HepG2 (cell line): Measurements from ENCODE around the gene TUBB4B. TPM values are rescaled to one million over a fixed set of nuclear protein-coding genes. Genes with fewer than 3 reads are reported as not detected.

Source experiments
- ATAC-seq: fragments of 200-7000 bp; cut with Tn5 transposase; 3 replicates; pipeline ENCODE4 v1.9.1; 2020; ENCODE audit warnings: mild to moderate bottlenecking, moderate library complexity
- BruUV-seq: library from RNA; stranded (reverse); fragments of 400-500 nt; replicated peaks from 2 replicates; lab custom pipeline; 2021; lab: Mats Ljungman, UMichigan
- CTCF ChIA-PET: fragments of 300-600 bp; formaldehyde crosslinking; extraction: SDS; loops from one replicate; lab custom pipeline; 2021; ENCODE audit warnings: low total read pairs, inconsistent platforms, low intra/inter-chr PET ratio; lab: Yijun Ruan, JAX
- POLR2A ChIA-PET: fragments of 350-600 bp; sonication (Branson Sonifier 250); formaldehyde crosslinking; loops from one replicate; lab custom pipeline; 2020; ENCODE audit warnings: antibody characterized with exemption, inconsistent platforms; lab: Yijun Ruan, JAX
- DNase-seq: peaks from one replicate; pipeline ENCODE4 v3.0.0-alpha.2; 2015; ENCODE audit warnings: low spot score
- FAIRE-seq: peaks from 3 replicates; lab custom pipeline; 2011; peaks lifted over from hg19 to GRCh38; lab: Jason Lieb, UNC
- H2AFZ ChIP-seq: one replicate; pipeline ENCODE4 v1.6.1; 2011; ENCODE audit warnings: low read length, inconsistent platforms
- H3K27ac ChIP-seq: fragments of 300-600 bp; 3 replicates; pipeline ENCODE4 v1.8.0; 2011; ENCODE audit warnings: mixed run types, mild to moderate bottlenecking, mixed read lengths, low read length, inconsistent platforms; ENCODE audit not compliant: insufficient read depth; ENCODE audit errors: extremely low read length
- H3K27me3 ChIP-seq, 2 experiments: fragments of 200-600 bp in 1 of 2; 2 replicates in 1 of 2; 3 replicates in 1 of 2; pipeline versions ENCODE4 v1.6.0 to v1.8.0; 2011; ENCODE audit warnings: low read length in 2 of 2, mild to moderate bottlenecking in 2 of 2, moderate library complexity in 2 of 2, inconsistent platforms in 1 of 2; ENCODE audit not compliant: insufficient read depth in 2 of 2, control insufficient read depth in 1 of 2
- H3K36me3 ChIP-seq, 2 experiments: fragments of 200-600 bp in 1 of 2; replicated peaks in 1 of 2; 2 replicates in 1 of 2; 3 replicates in 1 of 2; pipeline versions ENCODE4 v1.5.1 to v1.8.0; 2011; ENCODE audit warnings: low read length in 2 of 2, inconsistent platforms in 1 of 2; ENCODE audit not compliant: insufficient read depth in 2 of 2, control insufficient read depth in 1 of 2
- H3K4me1 ChIP-seq: 2 replicates; pipeline ENCODE4 v1.5.1; 2012; ENCODE audit warnings: low read length, inconsistent platforms; ENCODE audit not compliant: insufficient read depth
- H3K4me2 ChIP-seq: 2 replicates; pipeline ENCODE4 v1.6.0; 2011; ENCODE audit warnings: low read depth, low read length, inconsistent platforms
- H3K4me3 ChIP-seq, 3 experiments: fragments of 200-600 bp in 1 of 3; sonication (generic), shearing (Covaris generic) in 1 of 3; replicated peaks in 1 of 3; 2 replicates each; pipeline ENCODE4 v1.5.1; 2011 to 2016; ENCODE audit warnings: low read length in 3 of 3, inconsistent platforms in 2 of 3, low read depth in 2 of 3, mild to moderate bottlenecking in 2 of 3, control low read depth in 1 of 3, mixed read lengths in 1 of 3; ENCODE audit not compliant: insufficient read depth in 1 of 3
- H3K79me2 ChIP-seq: one replicate; pipeline ENCODE4 v1.6.1; 2011; ENCODE audit warnings: low read length, inconsistent platforms; ENCODE audit not compliant: insufficient read depth
- H3K9ac ChIP-seq: 2 replicates; pipeline ENCODE4 v1.6.0; 2011; ENCODE audit warnings: mild to moderate bottlenecking, low read depth, low read length, inconsistent platforms; ENCODE audit not compliant: insufficient read depth
- H3K9me3 ChIP-seq: 2 replicates; pipeline ENCODE4 v1.5.1; 2012; ENCODE audit warnings: mild to moderate bottlenecking, low read length
- H4K20me1 ChIP-seq: 2 replicates; pipeline ENCODE4 v1.6.0; 2011; ENCODE audit warnings: inconsistent platforms, mild to moderate bottlenecking, low read length, moderate library complexity; ENCODE audit not compliant: insufficient read depth
- AGO2 ChIP-seq: fragments of 200-400 bp; formaldehyde crosslinking; optimal IDR thresholded peaks from 2 replicates; pipeline ENCODE3; 2017; ENCODE audit warnings: mild to moderate bottlenecking, low read depth, low read length, moderate library complexity
- FOXC1 ChIP-seq: sonication (generic); formaldehyde crosslinking; IDR thresholded peaks from 2 replicates; pipeline ENCODE4 v1.8.0; 2022; ENCODE audit warnings: mild to moderate bottlenecking, missing genetic modification reagents, borderline replicate concordance
- FOXO4 ChIP-seq: sonication (generic); formaldehyde crosslinking; conservative IDR thresholded peaks from 2 replicates; pipeline ENCODE4 v1.8.1; 2023; ENCODE audit warnings: missing genetic modification reagents
- JUND ChIP-seq: sonication (generic); formaldehyde crosslinking; IDR thresholded peaks from 2 replicates; pipeline ENCODE4 v1.8.0; 2022; ENCODE audit warnings: mild to moderate bottlenecking, missing genetic modification reagents
- PATZ1 ChIP-seq: sonication (generic); formaldehyde crosslinking; IDR thresholded peaks from 2 replicates; pipeline ENCODE4 v1.4.0; 2020; ENCODE audit warnings: missing genetic modification reagents
- SIX1 ChIP-seq: sonication (generic); formaldehyde crosslinking; IDR thresholded peaks from 2 replicates; pipeline ENCODE4 v1.4.0; 2020; ENCODE audit warnings: missing genetic modification reagents, borderline replicate concordance
- SIX4 ChIP-seq: sonication (generic); formaldehyde crosslinking; IDR thresholded peaks from 2 replicates; pipeline ENCODE4 v1.4.0; 2020; ENCODE audit warnings: missing genetic modification reagents
- SMAD9 ChIP-seq: sonication (generic); formaldehyde crosslinking; IDR thresholded peaks from 2 replicates; pipeline ENCODE4 v1.5.1; 2020; ENCODE audit warnings: mild to moderate bottlenecking, missing genetic modification reagents
- ZNF354B ChIP-seq: sonication (generic); formaldehyde crosslinking; IDR thresholded peaks from 2 replicates; pipeline ENCODE4 v1.8.0; 2022; ENCODE audit warnings: mild to moderate bottlenecking, missing genetic modification reagents
- ZNF414 ChIP-seq: sonication (generic); formaldehyde crosslinking; IDR thresholded peaks from 2 replicates; pipeline ENCODE4 v1.5.0; 2020; ENCODE audit warnings: missing genetic modification reagents
- ZNF619 ChIP-seq: sonication (generic); formaldehyde crosslinking; IDR thresholded peaks from 2 replicates; pipeline ENCODE4 v1.4.0; 2020; ENCODE audit warnings: mild to moderate bottlenecking, missing genetic modification reagents
- ZSCAN12 ChIP-seq: sonication (generic); formaldehyde crosslinking; IDR thresholded peaks from 2 replicates; pipeline ENCODE4 v1.9.0; 2021; ENCODE audit warnings: mild to moderate bottlenecking, missing genetic modification reagents
- WGBS: methylation state at CpG from one replicate; pipeline ENCODE4 v1.1.6; 2017; ENCODE audit warnings: low lambda C conversion rate; 5-methylcytosine and 5-hydroxymethylcytosine counted together
- in situ Hi-C: cut with HindIII; loops from 2 replicates; pipeline ENCODE4 v1.10.0; 2017; ENCODE audit warnings: low pct_unique_long_range_greater_than_20kb; ENCODE audit not compliant: extremely low pct_ligation_motif_present
- intact Hi-C: fragments of 100-400 bp; cut with micrococcal nuclease; formaldehyde crosslinking; loops from one replicate; pipeline ENCODE4 v1.10.0; 2022; ENCODE audit not compliant: unreplicated experiment
- polyA plus RNA-seq, 8 experiments: library from polyadenylated mRNA; depleted of rRNA in 3 of 8; stranded (reverse) in 7 of 8; unstranded in 1 of 8; fragments of >200 nt; fragmentation: Illumina TruSeq in 4 of 8; extraction: Trizol in 4 of 8; gene quantifications; 2 replicates each; pipeline versions ENCODE4 v1.2.1 to v1.2.3, GENCODE V29; 2011 to 2016; ENCODE audit warnings: low read depth in 4 of 8, missing spikeins in 1 of 8, mixed read lengths in 1 of 8; ENCODE audit not compliant: insufficient read depth in 1 of 8
- total RNA-seq, 5 experiments: library from RNA; depleted of rRNA; stranded (reverse); fragments of >200 nt; fragmentation: Illumina TruSeq; extraction: Trizol; gene quantifications; 2 replicates each; pipeline ENCODE4 v1.2.3, GENCODE V29; 2016; ENCODE audit warnings: low read depth in 1 of 5

Gene TUBB4B
- total and polyA plus RNA-seq, 2 of the 13 experiments (the other 11 are each of a cell fraction or from before 2014, with no cell fraction given): 182 to 412 TPM

- Histone ChIP-seq H3K4me2 (peak overlapping the region; percentile 85), H3K9ac (peak overlapping the region; percentile 66), H2AFZ (no peak overlapping the region), H4K20me1 (peaks cover 4% of the 10 kb centered on the region), H3K79me2 (peaks cover 20% of the 10 kb centered on the region), H3K9me3 (no peaks in the 10 kb centered on the region), H3K4me3 (peak overlapping the region; percentile 47 to 81 (median 72); a peak in 5 of 6 replicates), H3K27ac (peak overlapping the region; percentile 30), H3K36me3 (peaks cover 0 to 2% of the 10 kb centered on the region in 2 experiments; a peak in 1 of 5 replicates), H3K27me3 (no peaks in the 10 kb centered on the region), H3K4me1 (peaks cover 49% of the 10 kb centered on the region)
- CTCF ChIA-PET: interaction anchor here (1.0 to 2.6 kb wide), 6 partner anchors 9 to 118 kb away, joined by 3 to 19 read pairs (median 3); partner anchors contain the start of genes ANAPC2 and SSNA1
- POLR2A ChIA-PET: interaction anchor here (0.6 to 7.4 kb wide), 20 partner anchors 10 to 181 kb away, joined by 3 to 78 read pairs (median 4); partner anchors contain the start of genes ANAPC2, CYSRT1, LRRC26 and MAN1B1
- WGBS: 20% methylated on average over 1 of the region's 11 CpGs
- peak; percentile 29; the same call in 1 of the 2 replicates for TF ChIP-seq PATZ1 (CRISPR knock-in tag)
- TF ChIP-seq FOXO4 (CRISPR knock-in tag): 0 out of 2 replicates have a peak, but pooled peaks have one; percentile 27
- no peak for TF ChIP-seq ZNF354B (CRISPR knock-in tag)
- no peak for TF ChIP-seq JUND
- 0 out of 2 replicates have a peak, but pooled peaks have one; percentile 33 for TF ChIP-seq SIX1
- TF ChIP-seq ZNF414 (CRISPR knock-in tag): peak; percentile 41; the same call in 1 of the 2 replicates
- 0 out of 2 replicates have a peak, but pooled peaks have one; percentile 48 for TF ChIP-seq ZSCAN12
- no peak for TF ChIP-seq ZNF619
- no peak for TF ChIP-seq SMAD9 (CRISPR knock-in tag)
- peak; percentile 13 for TF ChIP-seq AGO2
- TF ChIP-seq SIX4 (CRISPR knock-in tag): peak; percentile 53; the same call in 1 of the 2 replicates
- TF ChIP-seq FOXC1 (CRISPR knock-in tag): 0 out of 2 replicates have a peak, but pooled peaks have one; percentile 4
- no TSS peak for BruUV-seq
- in situ Hi-C loops: no loop called here
- no peak for ATAC-seq
- no peak for FAIRE-seq
- intact Hi-C loops: loop anchor here (2.0 kb wide), 1 partner anchor 14 kb away; the partner anchor contains the start of gene RNF208
- no peak for DNase-seq
Observed at GRCh38 chr9:137236936-137237421, 4.1 kb upstream of the TUBB4B start.
